HG03175 (cell line): ENCODE data around the gene CAMK2G.

Experiments used
- ATAC-seq: cut with Tn5 transposase; IDR thresholded peaks from one replicate; pipeline ENCODE4 v1.9.1; 2021; ENCODE audit warnings: mild to moderate bottlenecking, moderate library complexity; ENCODE audit not compliant: unreplicated experiment

CAMK2G gene

GRCh38 chr10:73814896-73815718, 59.2 kb downstream of the CAMK2G start:
- ATAC-seq: no peak

GRCh38 chr10:73814276-73814895, 60.0 kb downstream of the CAMK2G start:
- ATAC-seq: no peak

GRCh38 chr10:73813333-73813732, 61.0 kb downstream of the CAMK2G start:
- ATAC-seq: no peak

GRCh38 chr10:73812657-73813056, 61.7 kb downstream of the CAMK2G start:
- no peak for ATAC-seq

- peak; percentile 30 for ATAC-seq
These were observed 63.5 kb downstream of the CAMK2G start for GRCh38 chr10:73810735-73811465.

- no peak for ATAC-seq
These were observed 64.0 kb downstream of the CAMK2G start for GRCh38 chr10:73810358-73810734.

GRCh38 chr10:73809061-73809818, 65.1 kb downstream of the CAMK2G start:
- ATAC-seq: no peak

GRCh38 chr10:73808021-73808815, 66.1 kb downstream of the CAMK2G start:
- ATAC-seq: no peak

- ATAC-seq: no peak
These were observed 66.9 kb downstream of the CAMK2G start for GRCh38 chr10:73807471-73807870.

- no peak for ATAC-seq
These were observed 68.0 kb downstream of the CAMK2G start for GRCh38 chr10:73806176-73806950.

- ATAC-seq: no peak
These were observed 70.6 kb downstream of the CAMK2G start for GRCh38 chr10:73803680-73804286.

- ATAC-seq: no peak
These were observed 71.9 kb downstream of the CAMK2G start for GRCh38 chr10:73802276-73802991.

- ATAC-seq: no peak
These were observed 73.1 kb downstream of the CAMK2G start for GRCh38 chr10:73801253-73801590.

GRCh38 chr10:73800560-73801252, 73.6 kb downstream of the CAMK2G start:
- ATAC-seq: no peak

- no peak for ATAC-seq
These were observed 74.3 kb downstream of the CAMK2G start for GRCh38 chr10:73799899-73800559.

- no peak for ATAC-seq
These were observed 75.3 kb downstream of the CAMK2G start for GRCh38 chr10:73798927-73799560.

GRCh38 chr10:73798087-73798486, 76.3 kb downstream of the CAMK2G start:
- no peak for ATAC-seq
